ENCODE results near the gene BRSK2.

GRCh38 chr11:1476940-1477736 is 87.4 kb downstream of the BRSK2 start:
- TF ChIP-seq EZH2 (IDR thresholded peaks at IDR 0.05; ENCODE audit: borderline replicate concordance) = no peak
- no peak for TF ChIP-seq EZH2phosphoT487 (IDR thresholded peaks at IDR 0.05; ENCODE audit: low read depth, severe bottlenecking, unreplicated experiment)
